ENCODE data around the gene KCTD2. TPM values are rescaled to one million over a fixed set of nuclear protein-coding genes. Genes with fewer than 3 reads are reported as not detected.

KCTD2 gene
- total and polyA plus RNA-seq, 9 of the 15 experiments (the other 6 are each of a cell fraction or from before 2014, with no cell fraction given) = 1.7 to 32.9 (median 15.8) TPM

DNA sequence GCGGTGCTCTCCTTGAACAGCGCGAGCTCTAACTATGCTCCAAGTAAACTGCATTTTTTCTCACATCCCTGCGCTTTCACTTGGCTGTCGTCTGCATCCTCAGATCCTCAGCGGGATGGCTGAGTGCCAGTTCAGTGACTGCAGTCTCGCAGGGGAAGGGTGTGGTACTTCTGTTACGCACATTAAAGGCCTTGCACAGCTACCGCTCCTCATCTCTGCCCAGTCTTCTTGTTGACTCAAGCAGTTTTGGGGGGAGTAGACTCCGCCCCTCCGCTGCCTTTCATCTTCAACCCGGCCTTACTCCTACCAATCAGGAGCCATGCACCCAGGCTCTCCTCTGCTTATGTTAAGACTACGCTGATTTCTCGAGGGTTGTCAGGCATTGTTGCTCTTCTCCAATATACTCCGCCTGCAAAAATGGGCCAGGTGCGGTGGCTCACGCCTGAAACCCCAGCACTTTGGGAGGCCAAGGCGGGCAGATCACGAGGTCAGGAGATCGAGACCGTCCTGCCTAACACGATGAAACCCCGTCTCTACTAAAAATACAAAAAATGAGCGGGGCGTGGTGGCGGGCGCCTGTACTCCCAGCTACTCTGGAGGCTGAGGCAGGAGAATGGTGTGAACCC, 10.3 kb upstream of the KCTD2 start:
- in situ Hi-C loops (cut with MboI) (no loop called here), intact Hi-C loops (cut with micrococcal nuclease) (loop anchor here (5.0 to 10.0 kb wide), 2 partner anchors 162 to 166 kb away; partner anchors contain the start of gene FDXR)
- peak; percentile 32 for ATAC-seq
- peak overlapping the region; percentile 96 for H3K27ac ChIP-seq (ENCODE audit: extremely low read depth, low read depth, low read length)
- no peaks in the 10 kb centered on the region for H3K9me3 ChIP-seq (replicated peaks; ENCODE audit: control insufficient read depth, insufficient read depth, low read depth, low read length)
- H2AFZ ChIP-seq (ENCODE audit: low read depth, low read length) = peak overlapping the region; percentile 98
- BruUV-seq (replicated peaks) = no TSS peak
- 35% methylated on average over 26 of the region's 27 CpGs for WGBS (ENCODE audit: insufficient coverage, low coverage, missing lambda C conversion rate)
- POLR2A ChIA-PET = interaction anchor here (0.6 to 3.3 kb wide), 6 partner anchors 11 to 668 kb away, joined by 3 to 26 read pairs (median 4); partner anchors contain the start of genes ATP5PD, JPT1, KCTD2 and MRPL58
- peak overlapping the region; percentile 98 for H3K4me2 ChIP-seq (ENCODE audit: insufficient read depth, low read length)
- CTCF ChIA-PET (ENCODE audit: low intra/inter-chr PET ratio) = interaction anchor here (0.7 kb wide), 1 partner anchor 332 kb away, joined by 3 read pairs; no protein-coding TSS in a partner anchor
- peak; percentile 81 for FAIRE-seq
- H3K9me1 ChIP-seq (ENCODE audit: control insufficient read depth, insufficient read depth, low read length) = no peaks in the 10 kb centered on the region
- no peaks in the 10 kb centered on the region for H4K20me1 ChIP-seq (replicated peaks; ENCODE audit: control insufficient read depth, insufficient read depth, low read length)
- peak overlapping the region; percentile 53 to 96; a peak in 3 of 4 replicates for H3K9ac ChIP-seq (ENCODE audit: insufficient read depth in 1 of 2, low read depth in 2 of 2, low read length in 2 of 2)
- no peaks in the 10 kb centered on the region for H3K79me2 ChIP-seq (ENCODE audit: control insufficient read depth, insufficient read depth, low read length)
- DNase-seq (ENCODE audit: extremely low read depth in 1 of 4, low spot score in 3 of 4) = peak; percentile 75 to 90 (median 81)
- H3K4me1 ChIP-seq (replicated peaks in 1 of 2; ENCODE audit: control insufficient read depth in 2 of 2, insufficient read depth in 2 of 2, low read length in 2 of 2) = peaks cover 31% of the 10 kb centered on the region in 2 experiments
- H3K27me3 ChIP-seq (ENCODE audit: control insufficient read depth in 2 of 2, insufficient read depth in 2 of 2, low read length in 2 of 2) = no peaks in the 10 kb centered on the region
- H3K4me3 ChIP-seq = no peak overlapping the region
- peaks cover 36% of the 10 kb centered on the region for H3K36me3 ChIP-seq (ENCODE audit: control insufficient read depth, insufficient read depth, low read length)
- TF ChIP-seq, protein P1, sequence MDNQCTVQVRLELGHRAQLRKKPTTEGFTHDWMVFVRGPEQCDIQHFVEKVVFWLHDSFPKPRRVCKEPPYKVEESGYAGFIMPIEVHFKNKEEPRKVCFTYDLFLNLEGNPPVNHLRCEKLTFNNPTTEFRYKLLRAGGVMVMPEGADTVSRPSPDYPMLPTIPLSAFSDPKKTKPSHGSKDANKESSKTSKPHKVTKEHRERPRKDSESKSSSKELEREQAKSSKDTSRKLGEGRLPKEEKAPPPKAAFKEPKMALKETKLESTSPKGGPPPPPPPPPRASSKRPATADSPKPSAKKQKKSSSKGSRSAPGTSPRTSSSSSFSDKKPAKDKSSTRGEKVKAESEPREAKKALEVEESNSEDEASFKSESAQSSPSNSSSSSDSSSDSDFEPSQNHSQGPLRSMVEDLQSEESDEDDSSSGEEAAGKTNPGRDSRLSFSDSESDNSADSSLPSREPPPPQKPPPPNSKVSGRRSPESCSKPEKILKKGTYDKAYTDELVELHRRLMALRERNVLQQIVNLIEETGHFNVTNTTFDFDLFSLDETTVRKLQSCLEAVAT (IDR thresholded peaks at IDR 0.05) = 0 out of 4 replicates have a peak, but pooled peaks of 1 of the 2 experiments have one; percentile 14
- 0 out of 2 replicates have a peak, but pooled peaks have one; percentile 11 for TF ChIP-seq EP400 (IDR thresholded peaks at IDR 0.05)
- peak; percentile 41 to 74; a peak in 2 of 4 replicates for TF ChIP-seq RCOR1 (IDR thresholded peaks at IDR 0.05; ENCODE audit: borderline replicate concordance in 1 of 2, low read depth in 2 of 2, low read length in 2 of 2)
- TF ChIP-seq, protein P2, sequence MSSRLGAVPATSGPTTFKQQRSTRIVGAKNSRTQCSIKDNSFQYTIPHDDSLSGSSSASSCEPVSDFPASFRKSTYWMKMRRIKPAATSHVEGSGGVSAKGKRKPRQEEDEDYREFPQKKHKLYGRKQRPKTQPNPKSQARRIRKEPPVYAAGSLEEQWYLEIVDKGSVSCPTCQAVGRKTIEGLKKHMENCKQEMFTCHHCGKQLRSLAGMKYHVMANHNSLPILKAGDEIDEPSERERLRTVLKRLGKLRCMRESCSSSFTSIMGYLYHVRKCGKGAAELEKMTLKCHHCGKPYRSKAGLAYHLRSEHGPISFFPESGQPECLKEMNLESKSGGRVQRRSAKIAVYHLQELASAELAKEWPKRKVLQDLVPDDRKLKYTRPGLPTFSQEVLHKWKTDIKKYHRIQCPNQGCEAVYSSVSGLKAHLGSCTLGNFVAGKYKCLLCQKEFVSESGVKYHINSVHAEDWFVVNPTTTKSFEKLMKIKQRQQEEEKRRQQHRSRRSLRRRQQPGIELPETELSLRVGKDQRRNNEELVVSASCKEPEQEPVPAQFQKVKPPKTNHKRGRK (tag; IDR thresholded peaks at IDR 0.05) = no peak
- TF ChIP-seq, protein P3, sequence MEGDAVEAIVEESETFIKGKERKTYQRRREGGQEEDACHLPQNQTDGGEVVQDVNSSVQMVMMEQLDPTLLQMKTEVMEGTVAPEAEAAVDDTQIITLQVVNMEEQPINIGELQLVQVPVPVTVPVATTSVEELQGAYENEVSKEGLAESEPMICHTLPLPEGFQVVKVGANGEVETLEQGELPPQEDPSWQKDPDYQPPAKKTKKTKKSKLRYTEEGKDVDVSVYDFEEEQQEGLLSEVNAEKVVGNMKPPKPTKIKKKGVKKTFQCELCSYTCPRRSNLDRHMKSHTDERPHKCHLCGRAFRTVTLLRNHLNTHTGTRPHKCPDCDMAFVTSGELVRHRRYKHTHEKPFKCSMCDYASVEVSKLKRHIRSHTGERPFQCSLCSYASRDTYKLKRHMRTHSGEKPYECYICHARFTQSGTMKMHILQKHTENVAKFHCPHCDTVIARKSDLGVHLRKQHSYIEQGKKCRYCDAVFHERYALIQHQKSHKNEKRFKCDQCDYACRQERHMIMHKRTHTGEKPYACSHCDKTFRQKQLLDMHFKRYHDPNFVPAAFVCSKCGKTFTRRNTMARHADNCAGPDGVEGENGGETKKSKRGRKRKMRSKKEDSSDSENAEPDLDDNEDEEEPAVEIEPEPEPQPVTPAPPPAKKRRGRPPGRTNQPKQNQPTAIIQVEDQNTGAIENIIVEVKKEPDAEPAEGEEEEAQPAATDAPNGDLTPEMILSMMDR (IDR thresholded peaks at IDR 0.05 in 2 of 3, conservative IDR thresholded peaks at IDR 0.05 in 1 of 3; ENCODE audit: insufficient read depth in 2 of 3, low read depth in 1 of 3, low read length in 3 of 3) = 0 out of 6 replicates have a peak, but pooled peaks of 1 of the 3 experiments have one; percentile 24
- TF ChIP-seq, protein P4, sequence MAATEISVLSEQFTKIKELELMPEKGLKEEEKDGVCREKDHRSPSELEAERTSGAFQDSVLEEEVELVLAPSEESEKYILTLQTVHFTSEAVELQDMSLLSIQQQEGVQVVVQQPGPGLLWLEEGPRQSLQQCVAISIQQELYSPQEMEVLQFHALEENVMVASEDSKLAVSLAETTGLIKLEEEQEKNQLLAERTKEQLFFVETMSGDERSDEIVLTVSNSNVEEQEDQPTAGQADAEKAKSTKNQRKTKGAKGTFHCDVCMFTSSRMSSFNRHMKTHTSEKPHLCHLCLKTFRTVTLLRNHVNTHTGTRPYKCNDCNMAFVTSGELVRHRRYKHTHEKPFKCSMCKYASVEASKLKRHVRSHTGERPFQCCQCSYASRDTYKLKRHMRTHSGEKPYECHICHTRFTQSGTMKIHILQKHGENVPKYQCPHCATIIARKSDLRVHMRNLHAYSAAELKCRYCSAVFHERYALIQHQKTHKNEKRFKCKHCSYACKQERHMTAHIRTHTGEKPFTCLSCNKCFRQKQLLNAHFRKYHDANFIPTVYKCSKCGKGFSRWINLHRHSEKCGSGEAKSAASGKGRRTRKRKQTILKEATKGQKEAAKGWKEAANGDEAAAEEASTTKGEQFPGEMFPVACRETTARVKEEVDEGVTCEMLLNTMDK (IDR thresholded peaks at IDR 0.05; ENCODE audit: borderline replicate concordance, insufficient read depth, low read depth, low read length, poor library complexity, severe bottlenecking) = no peak
- peak; percentile 48; the same call in 1 of the 2 replicates for TF ChIP-seq HDAC2 (IDR thresholded peaks at IDR 0.05)
- TF ChIP-seq, protein P5, sequence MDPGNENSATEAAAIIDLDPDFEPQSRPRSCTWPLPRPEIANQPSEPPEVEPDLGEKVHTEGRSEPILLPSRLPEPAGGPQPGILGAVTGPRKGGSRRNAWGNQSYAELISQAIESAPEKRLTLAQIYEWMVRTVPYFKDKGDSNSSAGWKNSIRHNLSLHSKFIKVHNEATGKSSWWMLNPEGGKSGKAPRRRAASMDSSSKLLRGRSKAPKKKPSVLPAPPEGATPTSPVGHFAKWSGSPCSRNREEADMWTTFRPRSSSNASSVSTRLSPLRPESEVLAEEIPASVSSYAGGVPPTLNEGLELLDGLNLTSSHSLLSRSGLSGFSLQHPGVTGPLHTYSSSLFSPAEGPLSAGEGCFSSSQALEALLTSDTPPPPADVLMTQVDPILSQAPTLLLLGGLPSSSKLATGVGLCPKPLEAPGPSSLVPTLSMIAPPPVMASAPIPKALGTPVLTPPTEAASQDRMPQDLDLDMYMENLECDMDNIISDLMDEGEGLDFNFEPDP (CRISPR knock-in tag; IDR thresholded peaks at IDR 0.05) = no peak
- 0 out of 2 replicates have a peak, but pooled peaks have one; percentile 14 for TF ChIP-seq MAFF (IDR thresholded peaks at IDR 0.05; ENCODE audit: low read length)
